GM20000 (cell line): ENCODE data around the gene SIPA1L2.

Experiments used
- DNase-seq: peaks from one replicate; pipeline ENCODE4 v3.0.0; 2012; ENCODE audit warnings: low spot score
- TF ChIP-seq, protein P1 (sequence below): IDR thresholded peaks from 2 replicates; pipeline ENCODE4 v1.5.1; 2012; ENCODE audit warnings: mild to moderate bottlenecking, control low read depth; ENCODE audit errors: extremely low read depth, missing control alignments

The SIPA1L2 gene, protein sequence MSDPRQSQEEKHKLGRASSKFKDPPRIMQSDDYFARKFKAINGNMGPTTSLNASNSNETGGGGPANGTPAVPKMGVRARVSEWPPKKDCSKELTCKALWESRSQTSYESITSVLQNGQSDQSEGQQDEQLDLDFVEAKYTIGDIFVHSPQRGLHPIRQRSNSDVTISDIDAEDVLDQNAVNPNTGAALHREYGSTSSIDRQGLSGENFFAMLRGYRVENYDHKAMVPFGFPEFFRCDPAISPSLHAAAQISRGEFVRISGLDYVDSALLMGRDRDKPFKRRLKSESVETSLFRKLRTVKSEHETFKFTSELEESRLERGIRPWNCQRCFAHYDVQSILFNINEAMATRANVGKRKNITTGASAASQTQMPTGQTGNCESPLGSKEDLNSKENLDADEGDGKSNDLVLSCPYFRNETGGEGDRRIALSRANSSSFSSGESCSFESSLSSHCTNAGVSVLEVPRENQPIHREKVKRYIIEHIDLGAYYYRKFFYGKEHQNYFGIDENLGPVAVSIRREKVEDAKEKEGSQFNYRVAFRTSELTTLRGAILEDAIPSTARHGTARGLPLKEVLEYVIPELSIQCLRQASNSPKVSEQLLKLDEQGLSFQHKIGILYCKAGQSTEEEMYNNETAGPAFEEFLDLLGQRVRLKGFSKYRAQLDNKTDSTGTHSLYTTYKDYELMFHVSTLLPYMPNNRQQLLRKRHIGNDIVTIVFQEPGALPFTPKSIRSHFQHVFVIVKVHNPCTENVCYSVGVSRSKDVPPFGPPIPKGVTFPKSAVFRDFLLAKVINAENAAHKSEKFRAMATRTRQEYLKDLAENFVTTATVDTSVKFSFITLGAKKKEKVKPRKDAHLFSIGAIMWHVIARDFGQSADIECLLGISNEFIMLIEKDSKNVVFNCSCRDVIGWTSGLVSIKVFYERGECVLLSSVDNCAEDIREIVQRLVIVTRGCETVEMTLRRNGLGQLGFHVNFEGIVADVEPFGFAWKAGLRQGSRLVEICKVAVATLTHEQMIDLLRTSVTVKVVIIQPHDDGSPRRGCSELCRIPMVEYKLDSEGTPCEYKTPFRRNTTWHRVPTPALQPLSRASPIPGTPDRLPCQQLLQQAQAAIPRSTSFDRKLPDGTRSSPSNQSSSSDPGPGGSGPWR (N-terminal part only)

DNA sequence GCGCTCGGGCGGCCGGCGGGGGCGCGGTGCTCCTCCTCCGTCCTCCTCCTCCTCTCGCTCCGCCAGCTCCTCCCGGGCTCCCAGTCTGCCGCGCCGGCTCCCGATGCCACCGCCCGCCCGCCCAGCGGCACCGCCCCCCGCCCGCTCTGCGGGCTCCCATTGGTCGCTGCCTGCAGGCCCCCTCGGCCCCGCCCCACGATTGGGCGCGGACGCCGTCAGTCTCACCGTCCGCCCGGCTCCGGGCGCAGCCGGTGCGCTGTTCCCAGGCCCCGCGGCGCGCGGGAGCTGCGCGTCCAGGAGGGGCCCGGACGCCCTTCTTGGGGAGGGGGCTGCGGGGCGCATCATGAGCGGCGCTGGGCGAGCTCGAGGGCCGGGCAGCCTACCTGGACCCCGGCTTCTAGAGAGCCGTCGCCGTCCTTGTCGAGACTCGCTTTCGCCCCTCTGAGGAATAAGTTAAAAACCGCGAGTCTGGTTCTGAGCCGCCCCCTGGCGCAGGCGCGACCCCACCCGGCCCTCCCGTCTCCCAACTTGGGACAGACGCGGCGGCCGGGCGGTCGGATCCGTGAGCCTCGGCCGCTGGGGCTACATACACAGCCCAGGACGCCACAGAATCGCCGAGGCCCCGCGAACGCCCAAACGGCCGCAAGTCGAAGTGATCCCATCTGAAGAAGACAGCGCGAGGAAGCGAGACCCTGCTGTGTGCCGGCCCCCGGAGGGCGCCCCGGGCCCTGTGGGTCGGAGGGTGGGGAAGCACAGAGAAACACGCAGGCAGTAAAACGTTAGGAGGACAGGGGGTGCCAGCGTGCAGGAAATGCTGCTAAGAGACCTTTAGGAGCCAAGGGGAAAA, at the start of gene SIPA1L2:
TSS of gene SIPA1L2 (minus strand) at position 87 of the 847 bp plus-strand sequence. CDS start 114,794 bp downstream, outside the sequence.
- DNase-seq = peak; percentile 100
- TF ChIP-seq, protein P1, sequence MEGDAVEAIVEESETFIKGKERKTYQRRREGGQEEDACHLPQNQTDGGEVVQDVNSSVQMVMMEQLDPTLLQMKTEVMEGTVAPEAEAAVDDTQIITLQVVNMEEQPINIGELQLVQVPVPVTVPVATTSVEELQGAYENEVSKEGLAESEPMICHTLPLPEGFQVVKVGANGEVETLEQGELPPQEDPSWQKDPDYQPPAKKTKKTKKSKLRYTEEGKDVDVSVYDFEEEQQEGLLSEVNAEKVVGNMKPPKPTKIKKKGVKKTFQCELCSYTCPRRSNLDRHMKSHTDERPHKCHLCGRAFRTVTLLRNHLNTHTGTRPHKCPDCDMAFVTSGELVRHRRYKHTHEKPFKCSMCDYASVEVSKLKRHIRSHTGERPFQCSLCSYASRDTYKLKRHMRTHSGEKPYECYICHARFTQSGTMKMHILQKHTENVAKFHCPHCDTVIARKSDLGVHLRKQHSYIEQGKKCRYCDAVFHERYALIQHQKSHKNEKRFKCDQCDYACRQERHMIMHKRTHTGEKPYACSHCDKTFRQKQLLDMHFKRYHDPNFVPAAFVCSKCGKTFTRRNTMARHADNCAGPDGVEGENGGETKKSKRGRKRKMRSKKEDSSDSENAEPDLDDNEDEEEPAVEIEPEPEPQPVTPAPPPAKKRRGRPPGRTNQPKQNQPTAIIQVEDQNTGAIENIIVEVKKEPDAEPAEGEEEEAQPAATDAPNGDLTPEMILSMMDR = peak; percentile 10

DNA sequence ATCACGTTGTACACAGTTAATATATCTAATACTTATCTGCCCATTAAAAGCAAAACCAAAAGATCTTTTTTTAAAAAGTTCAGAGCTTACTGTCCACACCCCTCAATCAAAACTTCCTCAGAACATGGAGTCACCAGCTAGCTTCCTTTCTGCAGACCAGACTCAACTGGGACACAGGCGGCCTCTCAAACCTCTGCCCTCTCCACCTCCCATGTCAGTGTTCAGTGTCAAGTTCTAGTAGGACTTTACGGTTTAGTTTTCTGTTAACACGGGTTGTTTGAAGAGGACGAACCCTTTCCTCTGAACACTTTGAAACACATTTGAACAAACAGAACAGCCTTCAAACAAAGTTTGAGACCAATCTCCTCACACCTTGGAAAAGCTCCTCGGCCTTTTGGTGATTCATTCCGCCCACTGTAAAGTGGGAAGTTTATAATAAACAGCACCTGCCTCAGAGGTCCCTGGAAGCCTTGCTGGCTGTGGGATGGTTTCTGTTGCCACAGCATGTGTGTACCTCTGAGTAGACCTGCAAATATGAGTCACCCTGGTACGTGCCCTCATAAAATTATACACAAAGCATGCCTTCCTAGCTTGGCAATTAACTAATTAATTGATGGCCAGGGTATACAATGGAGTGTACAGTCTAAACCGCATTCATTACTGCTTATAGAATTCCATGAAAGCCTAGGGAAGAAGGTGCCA, 48.4 kb upstream of the SIPA1L2 start:
- DNase-seq = no peak
- TF ChIP-seq, protein P1 = no peak

DNA sequence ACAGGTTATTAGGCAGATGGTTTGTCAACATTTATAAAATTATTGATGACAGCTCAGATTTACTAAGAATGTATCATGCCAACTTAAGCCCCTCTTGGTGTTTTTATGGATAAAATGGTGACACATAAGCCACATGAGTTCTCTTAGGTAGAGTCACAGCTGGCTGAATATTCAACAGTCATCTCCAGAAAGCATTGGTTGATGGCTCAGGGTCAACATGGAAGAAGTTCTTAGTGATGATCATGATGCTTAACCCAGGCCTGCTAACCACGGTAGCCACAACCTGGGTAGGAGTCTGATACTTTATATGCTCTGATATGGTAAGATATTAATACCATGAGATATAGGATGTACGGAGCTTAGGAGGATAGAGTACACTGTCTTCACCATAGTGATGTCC, 46.4 kb upstream of the SIPA1L2 start:
- DNase-seq = no peak
- TF ChIP-seq, protein P1 = no peak

DNA sequence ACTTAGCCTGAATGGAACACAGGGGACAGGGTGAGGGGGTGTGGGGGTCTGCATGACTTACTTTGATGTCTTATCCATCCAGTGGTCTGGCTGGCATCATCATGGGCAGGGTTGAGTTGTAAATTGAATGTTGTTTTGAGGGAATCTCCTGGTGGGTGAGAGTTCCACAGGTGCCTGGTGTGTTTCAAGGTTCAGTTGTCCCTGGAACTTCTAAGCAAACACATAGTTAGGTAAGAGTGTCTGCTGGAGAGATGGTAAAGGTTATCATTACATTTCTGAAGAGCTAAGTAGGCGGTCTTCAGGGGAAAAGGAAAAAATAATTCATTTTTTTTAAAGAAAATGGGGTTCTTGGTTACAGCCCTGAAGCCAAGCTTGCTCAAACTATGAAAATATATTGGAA, 46.0 kb upstream of the SIPA1L2 start:
- no peak for DNase-seq
- TF ChIP-seq, protein P1 = no peak

DNA sequence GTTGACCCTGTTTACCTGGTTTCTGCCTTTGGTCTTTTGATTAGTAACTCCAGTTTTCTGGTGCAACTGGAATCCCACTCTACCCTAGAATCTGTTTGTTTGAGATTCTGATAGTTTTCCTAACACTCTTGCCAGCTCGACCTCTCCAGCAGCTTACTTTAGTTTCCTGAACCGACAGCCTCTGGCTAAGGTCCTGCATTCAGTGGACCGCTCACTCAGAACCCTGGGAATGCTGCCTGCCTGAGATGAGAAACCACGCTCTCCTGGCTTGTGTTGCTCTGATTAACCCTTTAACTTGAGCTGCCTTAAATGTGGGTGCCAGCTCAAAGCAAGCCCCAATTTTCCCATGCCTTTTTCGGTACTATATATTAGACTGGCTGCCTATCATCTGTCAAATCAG, 45.3 kb upstream of the SIPA1L2 start:
- TF ChIP-seq, protein P1 = no peak
- no peak for DNase-seq

DNA sequence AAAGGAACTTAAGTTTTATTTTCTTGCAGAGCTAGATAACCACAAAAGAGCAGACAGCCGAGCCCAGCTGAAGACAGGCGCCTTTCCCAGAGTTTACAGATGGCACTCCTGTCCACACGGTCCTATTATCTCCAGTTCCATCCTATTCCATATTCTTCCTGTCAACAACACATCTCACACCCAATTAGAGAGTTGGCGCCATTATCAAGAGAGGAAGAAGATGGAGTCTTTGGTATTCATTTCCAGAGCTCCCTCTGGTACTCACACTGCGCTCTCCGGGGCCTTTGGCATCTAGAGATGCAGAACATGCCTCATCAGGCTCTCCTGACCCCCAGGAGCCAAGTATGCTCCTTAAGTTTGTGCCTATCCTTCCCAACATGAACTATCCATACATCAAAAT, 43.3 kb upstream of the SIPA1L2 start:
- no peak for DNase-seq
- TF ChIP-seq, protein P1 = no peak
